Body of pancreas (tissue), 4 donors: ENCODE measurements around the gene CCDC175.

Source experiments
- POLR2A ChIP-seq, 3 donors: fragments of 450-650 bp; IDR thresholded peaks; one replicate each; pipeline ENCODE4 v1.6.1; 2016; ENCODE audit warnings: antibody characterized with exemption in 3 of 3, mild to moderate bottlenecking in 2 of 3
- TF ChIP-seq, protein P1 (sequence below), 7 experiments: fragments of 450-650 bp in 4 of 7; fragments of 200-600 bp in 3 of 7; sonication (generic) in 3 of 7; IDR thresholded peaks; one replicate each; pipeline ENCODE4 v1.5.1; 2016 to 2019; ENCODE audit warnings: antibody characterized with exemption in 7 of 7

DNA sequence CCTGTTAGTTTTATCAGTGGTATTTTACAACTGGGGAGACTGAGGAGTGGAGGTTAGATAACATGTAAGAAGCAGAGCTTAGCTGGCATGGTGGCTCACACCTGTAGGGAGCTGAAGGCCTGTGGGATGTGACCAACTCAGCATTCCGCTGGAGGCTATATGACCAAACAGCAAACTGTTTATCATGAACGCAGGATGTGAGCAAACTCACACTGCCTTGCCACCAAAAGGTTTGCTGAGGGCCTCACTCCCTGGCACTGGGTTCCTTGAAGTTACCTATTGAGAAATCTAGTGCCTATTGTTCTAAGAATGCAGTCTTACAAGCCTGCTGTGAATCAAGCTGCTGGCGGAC is 68.9 kb downstream of the CCDC175 start:
- TF ChIP-seq POLR2A (IDR thresholded peaks at IDR 0.05): no peak
- TF ChIP-seq, protein P1, sequence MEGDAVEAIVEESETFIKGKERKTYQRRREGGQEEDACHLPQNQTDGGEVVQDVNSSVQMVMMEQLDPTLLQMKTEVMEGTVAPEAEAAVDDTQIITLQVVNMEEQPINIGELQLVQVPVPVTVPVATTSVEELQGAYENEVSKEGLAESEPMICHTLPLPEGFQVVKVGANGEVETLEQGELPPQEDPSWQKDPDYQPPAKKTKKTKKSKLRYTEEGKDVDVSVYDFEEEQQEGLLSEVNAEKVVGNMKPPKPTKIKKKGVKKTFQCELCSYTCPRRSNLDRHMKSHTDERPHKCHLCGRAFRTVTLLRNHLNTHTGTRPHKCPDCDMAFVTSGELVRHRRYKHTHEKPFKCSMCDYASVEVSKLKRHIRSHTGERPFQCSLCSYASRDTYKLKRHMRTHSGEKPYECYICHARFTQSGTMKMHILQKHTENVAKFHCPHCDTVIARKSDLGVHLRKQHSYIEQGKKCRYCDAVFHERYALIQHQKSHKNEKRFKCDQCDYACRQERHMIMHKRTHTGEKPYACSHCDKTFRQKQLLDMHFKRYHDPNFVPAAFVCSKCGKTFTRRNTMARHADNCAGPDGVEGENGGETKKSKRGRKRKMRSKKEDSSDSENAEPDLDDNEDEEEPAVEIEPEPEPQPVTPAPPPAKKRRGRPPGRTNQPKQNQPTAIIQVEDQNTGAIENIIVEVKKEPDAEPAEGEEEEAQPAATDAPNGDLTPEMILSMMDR (IDR thresholded peaks at IDR 0.05): no peak
